Endothelial cell of umbilical vein (primary cell): Measurements from ENCODE around the gene KAZN. TPM values are rescaled to one million over a fixed set of nuclear protein-coding genes. Genes with fewer than 3 reads are reported as not detected.

Experiments used
- BruUV-seq: library from RNA; stranded (reverse); fragments of 400-500 nt; replicated peaks from 2 replicates; lab custom pipeline; 2021; lab: Mats Ljungman, UMichigan
- CTCF ChIA-PET: fragments of 300-600, 350-600 bp; sonication (Branson Sonifier 250); formaldehyde crosslinking; loops from one replicate; lab custom pipeline; 2021; ENCODE audit warnings: antibody characterized with exemption, inconsistent platforms; lab: Charles Lee
- POLR2A ChIA-PET: fragments of 300-600, 350-600 bp; sonication (Branson Sonifier 250); formaldehyde crosslinking; loops from one replicate; lab custom pipeline; 2021; ENCODE audit warnings: antibody characterized with exemption, inconsistent platforms; lab: Charles Lee
- DNase-seq: peaks from one replicate; pipeline ENCODE4 v3.0.0-alpha.2; 2011; ENCODE audit warnings: low read depth, low spot score
- FAIRE-seq: peaks from 2 replicates; lab custom pipeline; 2011; peaks lifted over from hg19 to GRCh38; lab: Jason Lieb, UNC
- H2AFZ ChIP-seq: 2 replicates; pipeline ENCODE4 v1.6.0; 2012; ENCODE audit warnings: low read depth, low read length, control low read depth, inconsistent platforms
- H3K27ac ChIP-seq: 2 replicates; pipeline ENCODE4 v1.5.1; 2011; ENCODE audit warnings: low read depth, mild to moderate bottlenecking, control low read depth, low read length, moderate library complexity; ENCODE audit not compliant: insufficient read depth
- H3K27me3 ChIP-seq, 2 experiments: 2 replicates each; pipeline versions ENCODE4 v1.6.0 to v1.6.1; 2011; ENCODE audit warnings: low read length in 2 of 2, mixed read lengths in 1 of 2; ENCODE audit not compliant: control insufficient read depth in 2 of 2, insufficient read depth in 2 of 2
- H3K36me3 ChIP-seq, 2 experiments: 2 replicates in 1 of 2; 3 replicates in 1 of 2; pipeline ENCODE4 v1.5.1; 2011; ENCODE audit warnings: low read length in 2 of 2, mild to moderate bottlenecking in 1 of 2, moderate library complexity in 1 of 2; ENCODE audit not compliant: control insufficient read depth in 2 of 2, insufficient read depth in 2 of 2; ENCODE audit errors: extremely low read depth in 1 of 2
- H3K4me1 ChIP-seq: 3 replicates; pipeline ENCODE4 v1.5.1; 2011; ENCODE audit warnings: mild to moderate bottlenecking, low read length; ENCODE audit not compliant: control insufficient read depth, insufficient read depth; ENCODE audit errors: extremely low read depth
- H3K4me2 ChIP-seq: 2 replicates; pipeline ENCODE4 v1.6.1; 2011; ENCODE audit warnings: low read length, control low read depth, mixed read lengths; ENCODE audit not compliant: insufficient read depth
- H3K4me3 ChIP-seq, 3 experiments: fragments of 200-600 bp in 1 of 3; sonication (generic), shearing (Covaris generic) in 1 of 3; replicated peaks in 1 of 3; 2 replicates each; pipeline ENCODE4 v1.5.1; 2011 to 2016; ENCODE audit warnings: control low read depth in 3 of 3, low read length in 3 of 3, mild to moderate bottlenecking in 2 of 3, inconsistent platforms in 1 of 3, low read depth in 1 of 3, moderate library complexity in 1 of 3; ENCODE audit not compliant: insufficient read depth in 1 of 3
- H3K79me2 ChIP-seq: 2 replicates; pipeline ENCODE4 v1.6.0; 2012; ENCODE audit warnings: low read length, inconsistent platforms; ENCODE audit not compliant: control insufficient read depth, insufficient read depth
- H3K9ac ChIP-seq: replicated peaks from 2 replicates; pipeline ENCODE3; 2011; ENCODE audit warnings: low read length, control low read depth; ENCODE audit not compliant: insufficient read depth; ENCODE audit errors: extremely low read depth
- H3K9me1 ChIP-seq: replicated peaks from 3 replicates; pipeline ENCODE4 v1.6.0; 2011; ENCODE audit warnings: mild to moderate bottlenecking, low read length; ENCODE audit not compliant: control insufficient read depth, insufficient read depth; ENCODE audit errors: extremely low read depth
- H3K9me3 ChIP-seq: replicated peaks from 2 replicates; pipeline ENCODE4 v1.5.1; 2012; ENCODE audit warnings: low read length, inconsistent platforms; ENCODE audit not compliant: control insufficient read depth, insufficient read depth
- H4K20me1 ChIP-seq: replicated peaks from 2 replicates; pipeline ENCODE3; 2011; ENCODE audit warnings: mild to moderate bottlenecking, low read length; ENCODE audit not compliant: control insufficient read depth, insufficient read depth; ENCODE audit errors: extremely low read depth
- EZH2 ChIP-seq: IDR thresholded peaks from 2 replicates; pipeline ENCODE4 v1.6.1; 2012; ENCODE audit warnings: borderline replicate concordance, low read depth, mild to moderate bottlenecking, moderate library complexity, low read length, inconsistent platforms; ENCODE audit not compliant: severe bottlenecking
- FOS ChIP-seq: IDR thresholded peaks from 2 replicates; pipeline ENCODE4 v1.6.1; 2011; ENCODE audit warnings: mild to moderate bottlenecking, low read length, moderate library complexity, borderline replicate concordance; ENCODE audit not compliant: insufficient read depth
- JUN ChIP-seq: IDR thresholded peaks from 2 replicates; pipeline ENCODE4 v1.6.1; 2011; ENCODE audit warnings: borderline replicate concordance, low read depth; ENCODE audit not compliant: insufficient read length, insufficient read depth
- MYC ChIP-seq: IDR thresholded peaks from one replicate; pipeline ENCODE4 v1.6.1; 2011; ENCODE audit warnings: mild to moderate bottlenecking, low read depth, low read length
- POLR2AphosphoS5 ChIP-seq: IDR thresholded peaks from 2 replicates; pipeline ENCODE4 v1.6.1; 2012; ENCODE audit warnings: low read depth, mild to moderate bottlenecking, control low read depth, low read length, moderate library complexity; ENCODE audit not compliant: insufficient read depth
- dilution Hi-C: fragments of 300-500 bp; cut with MboI; formaldehyde crosslinking; loops from one replicate; pipeline ENCODE4 v1.15.0; 2019; ENCODE audit warnings: low sequenced_read_pairs; ENCODE audit not compliant: extremely low pct_ligation_motif_present
- intact Hi-C: fragments of 100-400 bp; cut with micrococcal nuclease; formaldehyde crosslinking; loops from one replicate; pipeline ENCODE4 v1.10.0; 2022
- polyA plus RNA-seq, 4 experiments: library from polyadenylated mRNA; depleted of rRNA in 3 of 4; stranded (reverse) in 3 of 4; unstranded in 1 of 4; fragments of >200 nt; gene quantifications; 2 replicates each; pipeline versions ENCODE4 v1.2.1 to v1.2.3, GENCODE V29; 2011 to 2012; ENCODE audit warnings: missing spikeins in 1 of 4
- total RNA-seq: library from RNA; stranded (reverse); gene quantifications from 2 replicates; pipeline ENCODE4 v1.2.3, GENCODE V29; 2021
- TF ChIP-seq, protein P1 (sequence below): IDR thresholded peaks from 2 replicates; pipeline ENCODE4 v1.6.1; 2011; ENCODE audit not compliant: insufficient read depth, insufficient read length

KAZN gene
- total and polyA plus RNA-seq, 2 donors (not counting 3 experiments of a cell fraction or from before 2014, with no cell fraction given) = 1.6 to 5.8 TPM

DNA sequence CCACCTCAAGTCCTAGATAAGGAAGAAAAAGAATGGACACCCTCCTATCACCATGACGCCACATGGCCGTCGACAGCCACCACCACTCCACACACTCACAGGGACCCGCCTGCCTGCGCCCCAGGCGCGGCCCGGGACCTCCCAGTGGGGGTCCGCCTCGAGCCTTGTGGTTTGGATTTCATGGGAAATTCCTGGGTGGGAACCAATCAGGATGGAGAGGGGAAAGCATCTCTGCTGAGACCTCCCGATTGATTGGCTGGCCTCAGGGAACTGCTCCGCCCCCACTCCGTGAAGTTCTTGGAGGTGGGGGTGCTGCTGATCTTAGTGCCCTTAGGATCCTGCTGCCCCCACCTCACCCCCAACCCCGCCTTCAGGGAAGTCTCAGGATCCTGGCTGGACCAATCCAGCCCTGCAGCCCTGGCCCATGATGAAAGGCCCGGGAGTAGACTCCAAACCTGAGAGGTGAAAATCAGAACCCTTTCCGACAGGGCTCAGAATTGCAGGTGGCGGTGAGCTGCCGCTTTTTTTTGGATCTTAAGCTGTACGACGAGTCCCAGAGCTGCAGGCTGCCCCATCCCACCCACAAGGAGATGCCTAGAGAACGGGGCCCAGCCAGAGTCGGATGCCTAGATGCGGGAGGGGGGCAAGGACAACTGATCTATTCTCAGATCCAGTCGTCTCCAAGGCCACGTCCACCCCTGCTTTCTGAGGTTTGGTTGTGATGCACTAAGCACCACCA, 526.0 kb downstream of the KAZN start:
- Histone ChIP-seq H3K27me3 (no peaks in the 10 kb centered on the region), H3K4me3 (no peak overlapping the region), H3K27ac (no peak overlapping the region), H2AFZ (no peak overlapping the region), H3K79me2 (no peaks in the 10 kb centered on the region), H3K4me1 (no peaks in the 10 kb centered on the region), H3K9ac (no peak overlapping the region), H3K4me2 (no peak overlapping the region), H3K9me1 (no peaks in the 10 kb centered on the region), H3K9me3 (no peaks in the 10 kb centered on the region), H4K20me1 (no peaks in the 10 kb centered on the region), H3K36me3 (no peaks in the 10 kb centered on the region)
- POLR2A ChIA-PET = no interaction called here
- FAIRE-seq (no peak), DNase-seq (no peak)
- BruUV-seq = no TSS peak
- dilution Hi-C loops (no loop called here), intact Hi-C loops (loop anchor here (5.0 kb wide), 1 partner anchor 308 kb away; no protein-coding TSS in a partner anchor)
- no peak for TF ChIP-seq JUN
- TF ChIP-seq MYC = no peak
- TF ChIP-seq EZH2 = no peak
- no peak for TF ChIP-seq POLR2AphosphoS5
- TF ChIP-seq, protein P1, sequence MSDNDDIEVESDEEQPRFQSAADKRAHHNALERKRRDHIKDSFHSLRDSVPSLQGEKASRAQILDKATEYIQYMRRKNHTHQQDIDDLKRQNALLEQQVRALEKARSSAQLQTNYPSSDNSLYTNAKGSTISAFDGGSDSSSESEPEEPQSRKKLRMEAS = no peak
- TF ChIP-seq FOS = no peak
- CTCF ChIA-PET = interaction anchor here (1.3 kb wide), 1 partner anchor 149 kb away, joined by 3 read pairs; no protein-coding TSS in a partner anchor
